H9 (cell line): ENCODE measurements around the gene RARA. TPM values are rescaled to one million over a fixed set of nuclear protein-coding genes. Genes with fewer than 3 reads are reported as not detected.

Source experiments
- DNase-seq: peaks from one replicate; pipeline ENCODE4 v3.0.0-alpha.2; 2017
- H2AFZ ChIP-seq: one replicate; pipeline ENCODE4 v1.6.1; 2013; ENCODE audit warnings: mild to moderate bottlenecking, low read length, control low read depth, moderate library complexity
- H2AK5ac ChIP-seq: 2 replicates; pipeline ENCODE4 v1.6.1; 2013; ENCODE audit warnings: low read length, control low read depth, mixed read lengths; ENCODE audit not compliant: insufficient read length
- H2BK120ac ChIP-seq: one replicate; pipeline ENCODE4 v1.6.1; 2013; ENCODE audit warnings: low read depth, mild to moderate bottlenecking, low read length, control low read depth, inconsistent platforms; ENCODE audit not compliant: poor library complexity, severe bottlenecking
- H2BK12ac ChIP-seq: 2 replicates; pipeline ENCODE4 v1.6.1; 2013; ENCODE audit warnings: low read length, control low read depth, mixed read lengths, low read depth; ENCODE audit not compliant: insufficient read length
- H2BK15ac ChIP-seq: 2 replicates; pipeline ENCODE4 v1.6.1; 2013; ENCODE audit warnings: low read depth, low read length, control low read depth
- H2BK20ac ChIP-seq: one replicate; pipeline ENCODE4 v1.6.1; 2013; ENCODE audit warnings: low read depth, mild to moderate bottlenecking, low read length, control low read depth, inconsistent platforms; ENCODE audit not compliant: poor library complexity, severe bottlenecking
- H2BK5ac ChIP-seq: 2 replicates; pipeline ENCODE4 v1.6.1; 2013; ENCODE audit warnings: low read length, control low read depth, mixed read lengths; ENCODE audit not compliant: insufficient read length
- H3K14ac ChIP-seq: 2 replicates; pipeline ENCODE4 v1.6.1; 2013; ENCODE audit warnings: low read length, control low read depth; ENCODE audit not compliant: insufficient read depth
- H3K18ac ChIP-seq: 2 replicates; pipeline ENCODE4 v1.6.1; 2013; ENCODE audit warnings: low read depth, mild to moderate bottlenecking, mixed read lengths, low read length, control low read depth; ENCODE audit not compliant: insufficient read length
- H3K23ac ChIP-seq: 2 replicates; pipeline ENCODE4 v1.6.1; 2013; ENCODE audit warnings: low read length, control low read depth, mixed read lengths, low read depth; ENCODE audit not compliant: insufficient read length
- H3K23me2 ChIP-seq: 2 replicates; pipeline ENCODE4 v1.6.1; 2013; ENCODE audit warnings: low read depth, mild to moderate bottlenecking, mixed read lengths, low read length, control low read depth; ENCODE audit not compliant: insufficient read length, poor library complexity, severe bottlenecking
- H3K27ac ChIP-seq: 2 replicates; pipeline ENCODE4 v1.5.1; 2013; ENCODE audit warnings: low read length, control low read depth, mixed read lengths, low read depth; ENCODE audit not compliant: insufficient read length
- H3K27me3 ChIP-seq: 2 replicates; pipeline ENCODE4 v1.6.1; 2013; ENCODE audit warnings: low read length, control low read depth, inconsistent platforms; ENCODE audit not compliant: insufficient read depth
- H3K4ac ChIP-seq: 2 replicates; pipeline ENCODE4 v1.6.1; 2013; ENCODE audit warnings: low read depth, mild to moderate bottlenecking, control low read depth, inconsistent platforms, low read length, moderate library complexity
- H3K4me1 ChIP-seq: 2 replicates; pipeline ENCODE4 v1.6.1; 2013; ENCODE audit warnings: low read length, control low read depth, inconsistent platforms; ENCODE audit not compliant: insufficient read depth
- H3K4me2 ChIP-seq: 2 replicates; pipeline ENCODE4 v1.6.1; 2013; ENCODE audit warnings: low read length, control low read depth, mixed read lengths; ENCODE audit not compliant: insufficient read length, insufficient read depth
- H3K56ac ChIP-seq: 2 replicates; pipeline ENCODE4 v1.6.1; 2013; ENCODE audit warnings: low read depth, mild to moderate bottlenecking, mixed read lengths, low read length, control low read depth; ENCODE audit not compliant: insufficient read length
- H3K79me1 ChIP-seq: 2 replicates; pipeline ENCODE4 v1.6.1; 2013; ENCODE audit warnings: low read depth, mild to moderate bottlenecking, moderate library complexity, low read length, control low read depth, inconsistent platforms; ENCODE audit not compliant: insufficient read depth, poor library complexity, severe bottlenecking
- H3K79me2 ChIP-seq: 2 replicates; pipeline ENCODE4 v1.6.1; 2013; ENCODE audit warnings: low read length, control low read depth, inconsistent platforms; ENCODE audit not compliant: insufficient read depth
- H3K9ac ChIP-seq: 2 replicates; pipeline ENCODE4 v1.6.1; 2013; ENCODE audit warnings: low read length, control low read depth, mixed read lengths; ENCODE audit not compliant: insufficient read length; ENCODE audit errors: extremely low read depth
- H3K9me3 ChIP-seq: one replicate; pipeline ENCODE4 v1.6.1; 2013; ENCODE audit warnings: low read depth, low read length, inconsistent platforms; ENCODE audit not compliant: control insufficient read depth
- H3T11ph ChIP-seq: one replicate; pipeline ENCODE4 v1.6.1; 2013; ENCODE audit warnings: mild to moderate bottlenecking, low read length, control low read depth, inconsistent platforms
- H4K20me1 ChIP-seq: one replicate; pipeline ENCODE4 v1.6.1; 2013; ENCODE audit not compliant: control insufficient read depth, insufficient read length, insufficient read depth
- H4K5ac ChIP-seq: 2 replicates; pipeline ENCODE4 v1.6.1; 2013; ENCODE audit warnings: low read depth, mild to moderate bottlenecking, mixed read lengths, low read length, control low read depth; ENCODE audit not compliant: insufficient read length
- H4K8ac ChIP-seq: replicated peaks from 2 replicates; pipeline ENCODE4 v1.6.1; 2013; ENCODE audit warnings: low read length, control low read depth, mixed read lengths, low read depth; ENCODE audit not compliant: insufficient read length
- H4K91ac ChIP-seq: 2 replicates; pipeline ENCODE4 v1.6.1; 2013; ENCODE audit warnings: low read depth, mild to moderate bottlenecking, moderate library complexity, mixed read lengths, low read length, control low read depth; ENCODE audit not compliant: insufficient read length
- H3K27ac Mint-ChIP-seq, 3 experiments: 2 replicates in 2 of 3; 3 replicates in 1 of 3; pipeline ENCODE4 v1.8.0; 2020 to 2021; ENCODE audit warnings: mixed read lengths in 3 of 3, mild to moderate bottlenecking in 1 of 3, moderate library complexity in 1 of 3
- H3K27me3 Mint-ChIP-seq: 2 replicates; pipeline ENCODE4 v1.8.0; 2021; ENCODE audit warnings: low read depth, mild to moderate bottlenecking, moderate library complexity, mixed read lengths
- H3K36me3 Mint-ChIP-seq, 3 experiments: 2 replicates in 2 of 3; 3 replicates in 1 of 3; pipeline ENCODE4 v1.8.0; 2020 to 2021; ENCODE audit warnings: low read depth in 3 of 3, mixed read lengths in 3 of 3; ENCODE audit not compliant: insufficient read depth in 1 of 3
- H3K4me1 Mint-ChIP-seq, 2 experiments: 2 replicates each; pipeline ENCODE4 v1.8.0; 2020; ENCODE audit warnings: mixed read lengths in 2 of 2
- H3K4me3 Mint-ChIP-seq, 2 experiments: 2 replicates in 1 of 2; 3 replicates in 1 of 2; pipeline ENCODE4 v1.8.0; 2020 to 2021; ENCODE audit warnings: mild to moderate bottlenecking in 2 of 2, mixed read lengths in 2 of 2, moderate library complexity in 1 of 2
- H3K9me3 Mint-ChIP-seq, 2 experiments: 2 replicates in 1 of 2; 3 replicates in 1 of 2; pipeline ENCODE4 v1.8.0; 2020; ENCODE audit warnings: mild to moderate bottlenecking in 2 of 2, mixed read lengths in 2 of 2, moderate library complexity in 1 of 2
- CTCF ChIP-seq: fragments of 200-600 bp; sonication (generic); conservative IDR thresholded peaks from 3 replicates; pipeline ENCODE4 v1.8.0; 2021; ENCODE audit warnings: antibody characterized with exemption, mild to moderate bottlenecking
- WGBS: extraction: QIAGEN DNeasy Blood & Tissue Kit; methylation state at CpG from one replicate; pipeline ENCODE4 v1.1.7; 2013; ENCODE audit warnings: missing lambda C conversion rate, low lambda C conversion rate, mixed read lengths; ENCODE audit not compliant: insufficient read length; ENCODE audit errors: extremely low coverage; 5-methylcytosine and 5-hydroxymethylcytosine counted together
- total RNA-seq: library from RNA; stranded (reverse); gene quantifications from 2 replicates; pipeline ENCODE4 v1.2.1, GENCODE V29; 2021

Gene RARA
- total RNA-seq, 1 experiment from 2014 or later: 17.6 TPM

- Histone ChIP-seq H3K23ac (no peak overlapping the region), H3K27me3 (no peaks in the 10 kb centered on the region), H3K4me2 (no peak overlapping the region), H4K5ac (no peak overlapping the region), H3T11ph (no peak overlapping the region), H3K56ac (no peak overlapping the region), H3K79me2 (no peaks in the 10 kb centered on the region), H3K79me1 (peaks cover 4% of the 10 kb centered on the region), H2BK12ac (no peak overlapping the region), H3K4me1 (peaks cover 1% of the 10 kb centered on the region; the same call in 1 of the 2 replicates), H2BK15ac (no peak overlapping the region), H3K9ac (no peak overlapping the region), H4K8ac (no peak overlapping the region), H2BK5ac (no peak overlapping the region), H2AFZ (no peak overlapping the region), H3K14ac (no peak overlapping the region), H3K23me2 (no peaks in the 10 kb centered on the region), H4K91ac (no peak overlapping the region), H4K20me1 (no peaks in the 10 kb centered on the region), H2AK5ac (no peak overlapping the region), H2BK20ac (no peak overlapping the region), H3K4ac (no peak overlapping the region), H3K9me3 (no peaks in the 10 kb centered on the region), H3K18ac (no peak overlapping the region), H3K27ac (no peak overlapping the region), H2BK120ac (no peak overlapping the region)
- no peak overlapping the region for H3K4me3 Mint-ChIP-seq
- peak; percentile 36; the same call in 1 of the 3 replicates for TF ChIP-seq CTCF
- peak overlapping the region in 1 of 3 experiments; percentile 46; a peak in 1 of 7 replicates for H3K27ac Mint-ChIP-seq
- DNase-seq: no peak
- H3K27me3 Mint-ChIP-seq: no peaks in the 10 kb centered on the region; the same call in 1 of the 2 replicates
- WGBS: no CpG with 5 or more reads among the region's 4 CpGs
- H3K9me3 Mint-ChIP-seq: no peaks in the 10 kb centered on the region
- H3K36me3 Mint-ChIP-seq: peaks cover 49 to 92% (median 74%) of the 10 kb centered on the region in 3 experiments
- peaks cover 10 to 13% of the 10 kb centered on the region in 2 experiments for H3K4me1 Mint-ChIP-seq
These were observed 7.7 kb upstream of the RARA start for GRCh38 chr17:40301315-40301714.
